Inflammatory macrophage treated with lipopolysaccharide for 1 hour (primary cell): ENCODE data around the gene CD72.
"Not testable (repeated sequence)": the region's sequence is repeated elsewhere in the genome, so short reads cannot be mapped to it uniquely, and the experiment has no call there.

Experiments used
- DNase-seq, 2 donors: peaks; one replicate each; pipeline ENCODE4 v3.0.0-alpha.2; 2020 to 2022

The CD72 gene

GRCh38 chr9:35615981-35616680, 2.1 kb downstream of the CD72 start:
- DNase-seq: no peak

- no peak for DNase-seq
Measured at GRCh38 chr9:35612843-35613242, 5.4 kb downstream of the CD72 start.

GRCh38 chr9:35612066-35612465, 6.1 kb downstream of the CD72 start:
- DNase-seq: not testable (repeated sequence)

- peak; percentile 35 to 61 for DNase-seq
Measured at GRCh38 chr9:35611230-35611797, 6.9 kb downstream of the CD72 start.

GRCh38 chr9:35609820-35610163, 8.4 kb downstream of the CD72 start:
- DNase-seq: no peak

- DNase-seq: no peak
Measured at GRCh38 chr9:35609001-35609819, 9.0 kb downstream of the CD72 start.

- no peak for DNase-seq
Measured at GRCh38 chr9:35608221-35608620, 10.0 kb downstream of the CD72 start.

- DNase-seq: no peak
Measured at GRCh38 chr9:35606726-35607125, 11.5 kb downstream of the CD72 start.

- DNase-seq: no peak
Measured at GRCh38 chr9:35606138-35606504, 12.1 kb downstream of the CD72 start.

GRCh38 chr9:35605351-35606137, 12.7 kb downstream of the CD72 start:
- peak in 1 of 2 donors; percentile 28 for DNase-seq

- peak; percentile 37 to 42 for DNase-seq
Measured at GRCh38 chr9:35604578-35605350, 13.4 kb downstream of the CD72 start, which contains the start of gene TESK1. Gene TESK1, plus strand, starts transcription at chr9:35605262. Its CDS starts 358 bp downstream, at chr9:35605620.

GRCh38 chr9:35603986-35604577, 14.1 kb downstream of the CD72 start:
- peak; percentile 99 to 100 for DNase-seq

GRCh38 chr9:35603506-35603985, 14.7 kb downstream of the CD72 start:
- DNase-seq: peak; percentile 16 to 29

- peak; percentile 26 to 31 for DNase-seq
Measured at GRCh38 chr9:35599763-35600604, 18.2 kb downstream of the CD72 start.

- DNase-seq: no peak
Measured at GRCh38 chr9:35598866-35599590, 19.2 kb downstream of the CD72 start.

GRCh38 chr9:35596907-35597306, 21.3 kb downstream of the CD72 start:
- not testable (repeated sequence) for DNase-seq

GRCh38 chr9:35594471-35594870, 23.7 kb downstream of the CD72 start:
- DNase-seq: no peak

- no peak for DNase-seq
Measured at GRCh38 chr9:35593581-35593980, 24.6 kb downstream of the CD72 start.

- DNase-seq: not testable (repeated sequence)
Measured at GRCh38 chr9:35588506-35588905, 29.7 kb downstream of the CD72 start.

GRCh38 chr9:35584681-35585080, 33.5 kb downstream of the CD72 start:
- not testable (repeated sequence) for DNase-seq
